GM23248 (cell line): Measurements from ENCODE around the gene TTC23L.

Experiments used
- EZH2 ChIP-seq: fragments of 200-600 bp; sonication (generic); IDR thresholded peaks from 2 replicates; pipeline ENCODE4 v1.6.1; 2018; ENCODE audit warnings: antibody characterized with exemption, mild to moderate bottlenecking; ENCODE audit not compliant: insufficient read depth, poor library complexity, severe bottlenecking
- EZH2phosphoT487 ChIP-seq: fragments of 200-600 bp; sonication (generic); IDR thresholded peaks from 2 replicates; pipeline ENCODE4 v1.6.1; 2018; ENCODE audit warnings: antibody characterized with exemption, moderate library complexity, mild to moderate bottlenecking, low read depth; ENCODE audit not compliant: insufficient read depth

- TF ChIP-seq EZH2phosphoT487 (no peak), EZH2 (no peak)
These were observed 6.0 kb downstream of the TTC23L start for GRCh38 chr5:34844999-34845398.
